Stimulated activated CD8-positive, alpha-beta memory T cell treated with anti-CD3 and anti-CD28 coated beads, Interleukin-15, amount 100 ng/mL, for 1 hour (primary cell): ENCODE measurements around the gene RAB30.
"Not testable (repeated sequence)": the region's sequence is repeated elsewhere in the genome, so short reads cannot be mapped to it uniquely, and the experiment has no call there.

Source experiments
- DNase-seq: peaks from one replicate; pipeline ENCODE4 v3.0.0-alpha.2; 2020; ENCODE audit warnings: low read depth

The RAB30 gene

GRCh38 chr11:82981852-82982251 is 89.8 kb downstream of the RAB30 start:
- no peak for DNase-seq

GRCh38 chr11:82980947-82981346 is 90.8 kb downstream of the RAB30 start:
- no peak for DNase-seq

GRCh38 chr11:82980292-82980691 is 91.4 kb downstream of the RAB30 start:
- no peak for DNase-seq

- DNase-seq: no peak
Measured at GRCh38 chr11:82979824-82980223, 91.9 kb downstream of the RAB30 start.

- DNase-seq: no peak
Measured at GRCh38 chr11:82978422-82979099, 93.1 kb downstream of the RAB30 start.

- DNase-seq: no peak
Measured at GRCh38 chr11:82976786-82977185, 94.9 kb downstream of the RAB30 start.

GRCh38 chr11:82975882-82976281 is 95.8 kb downstream of the RAB30 start:
- no peak for DNase-seq

- no peak for DNase-seq
Measured at GRCh38 chr11:82974851-82975250, 96.8 kb downstream of the RAB30 start.

GRCh38 chr11:82974135-82974534 is 97.6 kb downstream of the RAB30 start:
- no peak for DNase-seq

GRCh38 chr11:82972103-82972502 is 99.6 kb downstream of the RAB30 start:
- DNase-seq: no peak

GRCh38 chr11:82971519-82971946 is 100.2 kb downstream of the RAB30 start:
- DNase-seq: not testable (repeated sequence)

- DNase-seq: not testable (repeated sequence)
Measured at GRCh38 chr11:82970507-82971083, 101.1 kb downstream of the RAB30 start.

GRCh38 chr11:82969811-82970210 is 101.9 kb downstream of the RAB30 start:
- no peak for DNase-seq

- DNase-seq: no peak
Measured at GRCh38 chr11:82967381-82967780, 104.3 kb downstream of the RAB30 start.

- not testable (repeated sequence) for DNase-seq
Measured at GRCh38 chr11:82962021-82962420, 109.7 kb downstream of the RAB30 start.

GRCh38 chr11:82960779-82961143 is 110.9 kb downstream of the RAB30 start:
- DNase-seq: no peak

GRCh38 chr11:82959987-82960778 is 111.5 kb downstream of the RAB30 start:
- DNase-seq: no peak

- peak; percentile 32 for DNase-seq
Measured at GRCh38 chr11:82955736-82956453, 115.8 kb downstream of the RAB30 start.

- DNase-seq: not testable (repeated sequence)
Measured at GRCh38 chr11:82950502-82950901, 121.2 kb downstream of the RAB30 start.

- DNase-seq: no peak
Measured at GRCh38 chr11:82949352-82949751, 122.3 kb downstream of the RAB30 start.

- no peak for DNase-seq
Measured at GRCh38 chr11:82945682-82946081, 126.0 kb downstream of the RAB30 start.

GRCh38 chr11:82945041-82945440 is 126.7 kb downstream of the RAB30 start:
- not testable (repeated sequence) for DNase-seq
